ENCODE data around the gene MYO3B. TPM values are rescaled to one million over a fixed set of nuclear protein-coding genes. Genes with fewer than 3 reads are reported as not detected.

Gene MYO3B
- total RNA-seq, 2 experiments from 2014 or later = not detected

- no peak overlapping the region for H3K4me2 ChIP-seq (ENCODE audit: low read length)
- H3K9me3 ChIP-seq (ENCODE audit: low read length) = no peaks in the 10 kb centered on the region
- H2AFZ ChIP-seq (ENCODE audit: low read length) = no peak overlapping the region
- H3K36me3 ChIP-seq (ENCODE audit: insufficient read depth, low read length) = no peaks in the 10 kb centered on the region
- ChIA-PET CTCF (ENCODE audit: unreplicated experiment) (no interaction called here), POLR2A (interaction anchor here (1.4 kb wide), 2 partner anchors 10 to 32 kb away, joined by 3 to 4 read pairs; no protein-coding TSS in a partner anchor)
- H4K20me1 ChIP-seq (ENCODE audit: insufficient read depth, low read length) = no peaks in the 10 kb centered on the region
- no peak for DNase-seq (ENCODE audit: low spot score)
- no peak overlapping the region for H3K4me3 ChIP-seq (ENCODE audit: low read depth, low read length, poor library complexity, severe bottlenecking)
- no peaks in the 10 kb centered on the region for H3K9me2 ChIP-seq (ENCODE audit: insufficient read depth, low read length)
- TF ChIP-seq CTCF (conservative IDR thresholded peaks at IDR 0.05; ENCODE audit: low read length) = no peak
- no peak for TF ChIP-seq EZH2phosphoT487 (IDR thresholded peaks at IDR 0.05; ENCODE audit: borderline replicate concordance, low read depth, low read length)
- no peaks in the 10 kb centered on the region for H3K79me2 ChIP-seq (ENCODE audit: insufficient read depth, low read depth, low read length)
- no TSS peak for BruUV-seq (replicated peaks)
- no peak overlapping the region for H3K27ac ChIP-seq (ENCODE audit: low read depth, low read length, poor library complexity, severe bottlenecking)
- intact Hi-C loops (cut with micrococcal nuclease; ENCODE audit: unreplicated experiment) = loop anchor here (2.0 to 10.0 kb wide), 3 partner anchors 134 to 444 kb away; no protein-coding TSS in a partner anchor
- no peaks in the 10 kb centered on the region for H3K4me1 ChIP-seq (ENCODE audit: insufficient read depth, low read length, poor library complexity, severe bottlenecking)
Observed at GRCh38 chr2:170369228-170369627, 191.3 kb downstream of the MYO3B start.

DNA sequence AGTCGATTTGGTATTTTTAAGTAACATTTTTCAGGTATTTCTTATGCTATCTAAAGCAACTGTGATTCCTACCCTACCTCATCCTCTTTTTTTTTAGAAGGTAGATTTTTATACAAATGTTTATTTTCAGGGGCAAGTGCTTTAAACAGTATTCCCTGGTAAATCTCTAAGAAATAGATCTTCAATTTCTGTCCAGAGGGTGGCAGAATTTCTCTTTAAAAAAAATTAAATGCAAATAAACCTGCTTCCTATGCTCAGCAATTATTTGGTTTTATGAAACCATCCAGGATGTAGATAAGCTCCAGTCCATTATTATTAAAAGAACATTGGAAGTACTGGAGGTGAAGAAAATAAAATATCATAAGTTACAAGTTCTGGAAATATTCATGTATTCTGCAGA lies 191.9 kb downstream of the MYO3B start:
- intact Hi-C loops (cut with micrococcal nuclease; ENCODE audit: unreplicated experiment) = loop anchor here (2.0 to 10.0 kb wide), 4 partner anchors 45 to 443 kb away; no protein-coding TSS in a partner anchor
- CTCF ChIA-PET (ENCODE audit: unreplicated experiment) = no interaction called here
- peak; percentile 76 for TF ChIP-seq CTCF (conservative IDR thresholded peaks at IDR 0.05; ENCODE audit: low read length)
- no peak for TF ChIP-seq EZH2phosphoT487 (IDR thresholded peaks at IDR 0.05; ENCODE audit: borderline replicate concordance, low read depth, low read length)
- Histone ChIP-seq H3K4me1 (ENCODE audit: insufficient read depth, low read length, poor library complexity, severe bottlenecking) (no peaks in the 10 kb centered on the region), H2AFZ (ENCODE audit: low read length) (no peak overlapping the region), H3K27ac (ENCODE audit: low read depth, low read length, poor library complexity, severe bottlenecking) (no peak overlapping the region), H3K79me2 (ENCODE audit: insufficient read depth, low read depth, low read length) (no peaks in the 10 kb centered on the region), H3K9me3 (ENCODE audit: low read length) (no peaks in the 10 kb centered on the region), H3K9me2 (ENCODE audit: insufficient read depth, low read length) (no peaks in the 10 kb centered on the region), H3K4me2 (ENCODE audit: low read length) (no peak overlapping the region), H3K4me3 (ENCODE audit: low read depth, low read length, poor library complexity, severe bottlenecking) (no peak overlapping the region), H4K20me1 (ENCODE audit: insufficient read depth, low read length) (no peaks in the 10 kb centered on the region), H3K36me3 (ENCODE audit: insufficient read depth, low read length) (no peaks in the 10 kb centered on the region)
- no TSS peak for BruUV-seq (replicated peaks)
- POLR2A ChIA-PET = interaction anchor here (1.4 kb wide), 2 partner anchors 10 to 32 kb away, joined by 3 to 4 read pairs; no protein-coding TSS in a partner anchor
- DNase-seq (ENCODE audit: low spot score) = peak; percentile 30

GRCh38 chr2:170371231-170371998 lies 193.5 kb downstream of the MYO3B start:
- H3K9me3 ChIP-seq (ENCODE audit: low read length) = no peaks in the 10 kb centered on the region
- intact Hi-C loops (cut with micrococcal nuclease; ENCODE audit: unreplicated experiment) = loop anchor here (2.0 kb wide), 1 partner anchor 47 kb away; no protein-coding TSS in a partner anchor
- H2AFZ ChIP-seq (ENCODE audit: low read length) = no peak overlapping the region
- H3K4me2 ChIP-seq (ENCODE audit: low read length) = no peak overlapping the region
- no TSS peak for BruUV-seq (replicated peaks)
- no peak overlapping the region for H3K27ac ChIP-seq (ENCODE audit: low read depth, low read length, poor library complexity, severe bottlenecking)
- ChIA-PET CTCF (ENCODE audit: unreplicated experiment) (no interaction called here), POLR2A (interaction anchor here (0.6 to 0.7 kb wide), 3 partner anchors 11 to 468 kb away, joined by 3 to 6 read pairs (median 6); no protein-coding TSS in a partner anchor)
- H4K20me1 ChIP-seq (ENCODE audit: insufficient read depth, low read length) = no peaks in the 10 kb centered on the region
- no peaks in the 10 kb centered on the region for H3K79me2 ChIP-seq (ENCODE audit: insufficient read depth, low read depth, low read length)
- no peaks in the 10 kb centered on the region for H3K4me1 ChIP-seq (ENCODE audit: insufficient read depth, low read length, poor library complexity, severe bottlenecking)
- H3K36me3 ChIP-seq (ENCODE audit: insufficient read depth, low read length) = no peaks in the 10 kb centered on the region
- DNase-seq (ENCODE audit: low spot score) = no peak
- H3K9me2 ChIP-seq (ENCODE audit: insufficient read depth, low read length) = no peaks in the 10 kb centered on the region
- TF ChIP-seq EZH2phosphoT487 (IDR thresholded peaks at IDR 0.05; ENCODE audit: borderline replicate concordance, low read depth, low read length) (no peak), CTCF (conservative IDR thresholded peaks at IDR 0.05; ENCODE audit: low read length) (no peak)
- H3K4me3 ChIP-seq (ENCODE audit: low read depth, low read length, poor library complexity, severe bottlenecking) = no peak overlapping the region
